Measurements from ENCODE around the gene AHRR.

Gene AHRR

GRCh38 chr5:345404-346195, 24.1 kb downstream of the AHRR start:
- no peak overlapping the region for H3K4me3 ChIP-seq (ENCODE audit: control insufficient read depth in 1 of 7, extremely low read depth in 1 of 7, insufficient read depth in 4 of 7, low read depth in 2 of 7, low read length in 6 of 7)
- H3K27ac ChIP-seq (ENCODE audit: insufficient read depth in 1 of 2, low read depth in 1 of 2, low read length in 2 of 2, poor library complexity in 1 of 2, severe bottlenecking in 2 of 2) = no peak overlapping the region
- H3K4me1 ChIP-seq (ENCODE audit: control extremely low read depth in 1 of 4, control insufficient read depth in 4 of 4, insufficient read depth in 4 of 4, low read length in 3 of 4) = peaks cover 0 to 34% (median 16%) of the 10 kb centered on the region in 4 experiments
- WGBS (ENCODE audit: insufficient coverage) = 85% methylated on average over 19 of the region's 22 CpGs
- no peak for DNase-seq
- peaks cover 0 to 35% (median 0%) of the 10 kb centered on the region in 4 experiments for H3K36me3 ChIP-seq (ENCODE audit: control insufficient read depth in 4 of 4, insufficient read depth in 4 of 4, low read length in 3 of 4)
- ChIA-PET CTCF (interaction anchor here (0.8 to 1.3 kb wide), 4 partner anchors 9 to 80 kb away, joined by 3 to 4 read pairs (median 4); no protein-coding TSS in a partner anchor), POLR2A (no interaction called here)
- peaks cover 1 to 9% (median 7%) of the 10 kb centered on the region in 5 experiments for H3K9me3 ChIP-seq (ENCODE audit: control extremely low read depth in 1 of 5, control insufficient read depth in 4 of 5, insufficient read depth in 2 of 5, low read depth in 1 of 5, low read length in 4 of 5)
- peaks cover 0 to 11% (median 6%) of the 10 kb centered on the region in 5 experiments for H3K27me3 ChIP-seq (replicated peaks in 2 of 5; ENCODE audit: control insufficient read depth in 4 of 5, insufficient read depth in 5 of 5, low read length in 4 of 5)

- peak in 1 of 3 donors; percentile 30 for DNase-seq
Observed at GRCh38 chr5:346229-346935, 24.9 kb downstream of the AHRR start.

GRCh38 chr5:347712-348284, 26.3 kb downstream of the AHRR start:
- H3K4me1 ChIP-seq (ENCODE audit: control extremely low read depth in 1 of 4, control insufficient read depth in 4 of 4, insufficient read depth in 4 of 4, low read length in 3 of 4) = peaks cover 0 to 28% (median 20%) of the 10 kb centered on the region in 4 experiments
- H3K36me3 ChIP-seq (ENCODE audit: control insufficient read depth in 4 of 4, insufficient read depth in 4 of 4, low read length in 3 of 4) = peaks cover 0 to 42% (median 0%) of the 10 kb centered on the region in 4 experiments
- H3K9me3 ChIP-seq (ENCODE audit: control extremely low read depth in 1 of 5, control insufficient read depth in 4 of 5, insufficient read depth in 2 of 5, low read depth in 1 of 5, low read length in 4 of 5) = peaks cover 0 to 7% (median 5%) of the 10 kb centered on the region in 5 experiments
- ChIA-PET CTCF (no interaction called here), POLR2A (interaction anchor here (0.6 kb wide), 1 partner anchor 77 kb away, joined by 3 read pairs; no protein-coding TSS in a partner anchor)
- 99% methylated on average over 8 of the region's 10 CpGs for WGBS (ENCODE audit: insufficient coverage)
- no peak overlapping the region for H3K4me3 ChIP-seq (ENCODE audit: control insufficient read depth in 1 of 7, extremely low read depth in 1 of 7, insufficient read depth in 4 of 7, low read depth in 2 of 7, low read length in 6 of 7)
- H3K27ac ChIP-seq (ENCODE audit: insufficient read depth in 1 of 2, low read depth in 1 of 2, low read length in 2 of 2, poor library complexity in 1 of 2, severe bottlenecking in 2 of 2) = no peak overlapping the region
- H3K27me3 ChIP-seq (replicated peaks in 2 of 5; ENCODE audit: control insufficient read depth in 4 of 5, insufficient read depth in 5 of 5, low read length in 4 of 5) = peaks cover 0 to 5% (median 0%) of the 10 kb centered on the region in 5 experiments
- no peak for DNase-seq

More at GRCh38 chr5:346229-346935, 24.9 kb downstream of the AHRR start:
- Histone ChIP-seq H3K36me3 (ENCODE audit: control insufficient read depth in 4 of 4, insufficient read depth in 4 of 4, low read length in 3 of 4) (peaks cover 0 to 42% (median 0%) of the 10 kb centered on the region in 4 experiments), H3K27me3 (replicated peaks in 2 of 5; ENCODE audit: control insufficient read depth in 4 of 5, insufficient read depth in 5 of 5, low read length in 4 of 5) (peaks cover 0 to 11% (median 6%) of the 10 kb centered on the region in 5 experiments), H3K9me3 (ENCODE audit: control extremely low read depth in 1 of 5, control insufficient read depth in 4 of 5, insufficient read depth in 2 of 5, low read depth in 1 of 5, low read length in 4 of 5) (peaks cover 1 to 9% (median 7%) of the 10 kb centered on the region in 5 experiments), H3K4me3 (ENCODE audit: control insufficient read depth in 1 of 7, extremely low read depth in 1 of 7, insufficient read depth in 4 of 7, low read depth in 2 of 7, low read length in 6 of 7) (no peak overlapping the region), H3K27ac (ENCODE audit: insufficient read depth in 1 of 2, low read depth in 1 of 2, low read length in 2 of 2, poor library complexity in 1 of 2, severe bottlenecking in 2 of 2) (no peak overlapping the region), H3K4me1 (ENCODE audit: control extremely low read depth in 1 of 4, control insufficient read depth in 4 of 4, insufficient read depth in 4 of 4, low read length in 3 of 4) (peaks cover 0 to 34% (median 17%) of the 10 kb centered on the region in 4 experiments)
- 24% methylated on average over 18 of the region's 24 CpGs for WGBS (ENCODE audit: insufficient coverage)
- ChIA-PET POLR2A (interaction anchor here (1.0 kb wide), 1 partner anchor 27 kb away, joined by 3 read pairs; no protein-coding TSS in a partner anchor), CTCF (interaction anchor here (0.8 to 1.3 kb wide), 4 partner anchors 9 to 80 kb away, joined by 3 to 4 read pairs (median 4); no protein-coding TSS in a partner anchor)

- no peak for DNase-seq
- no peak overlapping the region for H3K27ac ChIP-seq (ENCODE audit: insufficient read depth in 1 of 2, low read depth in 1 of 2, low read length in 2 of 2, poor library complexity in 1 of 2, severe bottlenecking in 2 of 2)
- no peaks in the 10 kb centered on the region for H3K9me3 ChIP-seq (ENCODE audit: control extremely low read depth in 1 of 5, control insufficient read depth in 4 of 5, insufficient read depth in 2 of 5, low read depth in 1 of 5, low read length in 4 of 5)
- ChIA-PET CTCF (interaction anchor here (1.0 to 1.7 kb wide), 2 partner anchors 10 to 20 kb away, joined by 3 read pairs; no protein-coding TSS in a partner anchor), POLR2A (interaction anchor here (0.6 to 1.3 kb wide), 2 partner anchors 14 to 32 kb away, joined by 3 to 4 read pairs; no protein-coding TSS in a partner anchor)
- no peaks in the 10 kb centered on the region for H3K27me3 ChIP-seq (replicated peaks in 2 of 5; ENCODE audit: control insufficient read depth in 4 of 5, insufficient read depth in 5 of 5, low read length in 4 of 5)
- no peak overlapping the region for H3K4me3 ChIP-seq (ENCODE audit: control insufficient read depth in 1 of 7, extremely low read depth in 1 of 7, insufficient read depth in 4 of 7, low read depth in 2 of 7, low read length in 6 of 7)
- H3K36me3 ChIP-seq (ENCODE audit: control insufficient read depth in 4 of 4, insufficient read depth in 4 of 4, low read length in 3 of 4) = peaks cover 0 to 52% (median 0%) of the 10 kb centered on the region in 4 experiments
- 94% methylated on average over 5 of the region's 5 CpGs for WGBS (ENCODE audit: insufficient coverage)
- peaks cover 0 to 27% (median 16%) of the 10 kb centered on the region in 4 experiments for H3K4me1 ChIP-seq (ENCODE audit: control extremely low read depth in 1 of 4, control insufficient read depth in 4 of 4, insufficient read depth in 4 of 4, low read length in 3 of 4)
Observed at GRCh38 chr5:348726-349125, 27.2 kb downstream of the AHRR start.

GRCh38 chr5:350355-350754, 28.8 kb downstream of the AHRR start:
- no peak for DNase-seq
- no peaks in the 10 kb centered on the region for H3K27me3 ChIP-seq (replicated peaks in 2 of 5; ENCODE audit: control insufficient read depth in 4 of 5, insufficient read depth in 5 of 5, low read length in 4 of 5)
- peaks cover 0 to 68% (median 0%) of the 10 kb centered on the region in 4 experiments for H3K36me3 ChIP-seq (ENCODE audit: control insufficient read depth in 4 of 4, insufficient read depth in 4 of 4, low read length in 3 of 4)
- H3K9me3 ChIP-seq (ENCODE audit: control extremely low read depth in 1 of 5, control insufficient read depth in 4 of 5, insufficient read depth in 2 of 5, low read depth in 1 of 5, low read length in 4 of 5) = no peaks in the 10 kb centered on the region
- H3K27ac ChIP-seq (ENCODE audit: insufficient read depth in 1 of 2, low read depth in 1 of 2, low read length in 2 of 2, poor library complexity in 1 of 2, severe bottlenecking in 2 of 2) = no peak overlapping the region
- POLR2A ChIA-PET = interaction anchor here (0.9 kb wide), 1 partner anchor 21 kb away, joined by 3 read pairs; no protein-coding TSS in a partner anchor
- CTCF ChIA-PET = interaction anchor here (0.6 to 1.7 kb wide), 4 partner anchors 10 to 127 kb away, joined by 3 to 4 read pairs (median 3); no protein-coding TSS in a partner anchor
- H3K4me3 ChIP-seq (ENCODE audit: control insufficient read depth in 1 of 7, extremely low read depth in 1 of 7, insufficient read depth in 4 of 7, low read depth in 2 of 7, low read length in 6 of 7) = no peak overlapping the region
- whole genome bisulfite sequencing (ENCODE audit: insufficient coverage) = 92% methylated on average over 5 of the region's 9 CpGs
- peaks cover 0 to 18% (median 13%) of the 10 kb centered on the region in 4 experiments for H3K4me1 ChIP-seq (ENCODE audit: control extremely low read depth in 1 of 4, control insufficient read depth in 4 of 4, insufficient read depth in 4 of 4, low read length in 3 of 4)

- DNase-seq = peak in 2 of 3 donors; percentile 67 to 82
- Histone ChIP-seq H3K9me3 (ENCODE audit: control extremely low read depth in 1 of 5, control insufficient read depth in 4 of 5, insufficient read depth in 2 of 5, low read depth in 1 of 5, low read length in 4 of 5) (no peaks in the 10 kb centered on the region), H3K27me3 (replicated peaks in 2 of 5; ENCODE audit: control insufficient read depth in 4 of 5, insufficient read depth in 5 of 5, low read length in 4 of 5) (no peaks in the 10 kb centered on the region), H3K36me3 (ENCODE audit: control insufficient read depth in 4 of 4, insufficient read depth in 4 of 4, low read length in 3 of 4) (peaks cover 0 to 69% (median 0%) of the 10 kb centered on the region in 4 experiments), H3K4me3 (ENCODE audit: control insufficient read depth in 1 of 7, extremely low read depth in 1 of 7, insufficient read depth in 4 of 7, low read depth in 2 of 7, low read length in 6 of 7) (peak overlapping the region in 1 of 7 experiments; percentile 11), H3K4me1 (ENCODE audit: control extremely low read depth in 1 of 4, control insufficient read depth in 4 of 4, insufficient read depth in 4 of 4, low read length in 3 of 4) (peaks cover 0 to 12% (median 3%) of the 10 kb centered on the region in 4 experiments), H3K27ac (ENCODE audit: insufficient read depth in 1 of 2, low read depth in 1 of 2, low read length in 2 of 2, poor library complexity in 1 of 2, severe bottlenecking in 2 of 2) (no peak overlapping the region)
- WGBS (ENCODE audit: insufficient coverage) = 63% methylated on average over 15 of the region's 19 CpGs
- ChIA-PET CTCF (interaction anchor here (0.7 kb wide), 1 partner anchor 18 kb away, joined by 4 read pairs; no protein-coding TSS in a partner anchor), POLR2A (interaction anchor here (0.9 kb wide), 1 partner anchor 20 kb away, joined by 3 read pairs; no protein-coding TSS in a partner anchor)
Observed at GRCh38 chr5:351084-351920, 29.8 kb downstream of the AHRR start.
